GM23338 (cell line): ENCODE data around the gene IMMP2L. TPM values are rescaled to one million over a fixed set of nuclear protein-coding genes. Genes with fewer than 3 reads are reported as not detected.

Source experiments
- ATAC-seq: fragments of 200-7000 bp; cut with Tn5 transposase; 3 replicates; pipeline ENCODE4 v1.9.1; 2020
- DNase-seq: peaks from one replicate; pipeline ENCODE4 v3.0.0-alpha.2; 2015; ENCODE audit warnings: low spot score
- H2AFZ ChIP-seq: fragments of 200-600 bp; sonication (generic); 2 replicates; pipeline ENCODE4 v1.8.0; 2016; ENCODE audit warnings: antibody characterized with exemption, mild to moderate bottlenecking, moderate library complexity
- H3F3A ChIP-seq: fragments of 200-600 bp; sonication (generic); replicated peaks from 2 replicates; pipeline ENCODE4 v1.8.0; 2017; ENCODE audit warnings: antibody characterized with exemption, mixed run types, low read depth
- H3K27ac ChIP-seq: fragments of 200-600 bp; sonication (generic); 2 replicates; pipeline ENCODE4 v1.6.1; 2016; ENCODE audit warnings: low read depth
- H3K27me3 ChIP-seq: fragments of 200-600 bp; sonication (generic); 2 replicates; pipeline ENCODE4 v1.8.0; 2016; ENCODE audit warnings: mild to moderate bottlenecking, mixed run types, moderate library complexity; ENCODE audit not compliant: insufficient read depth
- H3K36me3 ChIP-seq: fragments of 200-600 bp; sonication (generic); 2 replicates; pipeline ENCODE4 v1.8.0; 2016; ENCODE audit warnings: mild to moderate bottlenecking; ENCODE audit not compliant: insufficient read depth
- H3K4me1 ChIP-seq: fragments of 200-600 bp; sonication (generic); 2 replicates; pipeline ENCODE4 v1.8.0; 2016; ENCODE audit warnings: mild to moderate bottlenecking, moderate library complexity; ENCODE audit not compliant: insufficient read depth
- H3K4me2 ChIP-seq: fragments of 200-600 bp; sonication (generic); 2 replicates; pipeline ENCODE4 v1.7.1; 2017; ENCODE audit warnings: mixed run types
- H3K4me3 ChIP-seq: fragments of 200-600 bp; sonication (generic); 2 replicates; pipeline ENCODE4 v1.6.1; 2016; ENCODE audit warnings: mixed run types
- H3K79me2 ChIP-seq: fragments of 200-600 bp; sonication (generic); replicated peaks from 2 replicates; pipeline ENCODE4 v1.8.0; 2017; ENCODE audit warnings: mild to moderate bottlenecking; ENCODE audit not compliant: insufficient read depth
- H3K9me2 ChIP-seq: fragments of 200-600 bp; sonication (generic); 2 replicates; pipeline ENCODE4 v1.8.0; 2017; ENCODE audit not compliant: insufficient read depth
- H4K20me1 ChIP-seq: fragments of 200-600 bp; sonication (generic); replicated peaks from 2 replicates; pipeline ENCODE4 v1.8.0; 2017; ENCODE audit warnings: mild to moderate bottlenecking; ENCODE audit not compliant: insufficient read depth
- H3K27ac Mint-ChIP-seq: 2 replicates; pipeline ENCODE4 v1.8.0; 2020; ENCODE audit warnings: inconsistent platforms, mild to moderate bottlenecking, moderate library complexity, mixed read lengths
- H3K27me3 Mint-ChIP-seq: 3 replicates; pipeline ENCODE4 v1.8.0; 2022; ENCODE audit warnings: low read depth, mild to moderate bottlenecking, moderate library complexity, mixed read lengths, inconsistent platforms; ENCODE audit not compliant: insufficient read depth, poor library complexity
- H3K36me3 Mint-ChIP-seq: 3 replicates; pipeline ENCODE4 v1.8.0; 2021; ENCODE audit warnings: low read depth, mild to moderate bottlenecking, inconsistent platforms, moderate library complexity, mixed read lengths
- H3K4me1 Mint-ChIP-seq: 3 replicates; pipeline ENCODE4 v1.8.0; 2020; ENCODE audit warnings: mild to moderate bottlenecking, inconsistent platforms, mixed read lengths
- H3K4me3 Mint-ChIP-seq: 3 replicates; pipeline ENCODE4 v1.8.0; 2021; ENCODE audit warnings: moderate library complexity, mild to moderate bottlenecking, inconsistent platforms, mixed read lengths
- H3K9me3 Mint-ChIP-seq: 3 replicates; pipeline ENCODE4 v1.8.0; 2020; ENCODE audit warnings: moderate library complexity, mild to moderate bottlenecking, inconsistent platforms, mixed read lengths
- ZNF114 ChIP-seq: fragments of 250-450 bp; sonication (Bioruptor Pico); IDR thresholded peaks from 2 replicates; pipeline ENCODE4 v1.5.0; 2020; ENCODE audit warnings: mild to moderate bottlenecking, moderate library complexity
- polyA plus RNA-seq: library from polyadenylated mRNA; unstranded; fragments of >200 nt; fragmentation: Nextera tagmentation; extraction: Ambion mirVana; gene quantifications from 2 replicates; pipeline ENCODE4 v1.2.1, GENCODE V29; 2016
- total RNA-seq: library from RNA; depleted of rRNA; stranded (reverse); fragments of >200 nt; shearing (Covaris generic); gene quantifications from 2 replicates; pipeline ENCODE4 v1.2.3, GENCODE V29; 2014
- TF ChIP-seq, protein P1 (sequence below): fragments of 250-450 bp; sonication (Bioruptor Pico); IDR thresholded peaks from 2 replicates; pipeline ENCODE4 v1.5.0; 2020; ENCODE audit warnings: mild to moderate bottlenecking, moderate library complexity
- TF ChIP-seq, protein P2 (sequence below), 2 experiments: fragments of 200-600 bp in 1 of 2; sonication (generic) in 1 of 2; conservative IDR thresholded peaks; 2 replicates each; pipeline versions ENCODE4 v1.5.1 to v1.6.1; 2016 to 2017; ENCODE audit warnings: antibody characterized with exemption in 2 of 2, low read depth in 2 of 2, mild to moderate bottlenecking in 2 of 2, moderate library complexity in 1 of 2

Gene IMMP2L
- total and polyA plus RNA-seq, 2 experiments from 2014 or later: 7.3 to 14.0 TPM

DNA sequence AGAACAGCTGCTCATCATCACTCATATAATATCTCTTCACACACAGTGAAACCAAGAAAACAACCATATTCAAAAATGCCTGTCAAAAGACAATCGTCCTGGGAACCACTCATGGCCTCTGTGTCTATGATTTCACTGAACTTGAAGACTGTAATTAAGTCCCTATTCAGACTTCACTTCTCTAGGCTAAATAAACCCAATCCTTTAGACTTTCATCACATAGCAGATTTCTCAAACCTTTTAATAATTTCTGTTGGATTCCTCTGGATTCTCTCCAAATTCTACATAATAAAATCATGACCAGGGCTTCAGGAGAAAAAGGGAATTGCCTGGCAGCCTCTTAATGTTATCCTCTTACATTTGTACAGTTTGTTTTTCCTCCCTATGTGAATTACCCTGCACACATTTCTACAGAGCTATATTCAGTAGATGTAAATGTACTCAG is 270.2 kb downstream of the IMMP2L start:
- H3K27me3 Mint-ChIP-seq: no peaks in the 10 kb centered on the region
- peaks cover 10% of the 10 kb centered on the region; the same call in 2 of the 3 replicates for H3K9me3 Mint-ChIP-seq
- H3K36me3 Mint-ChIP-seq: no peaks in the 10 kb centered on the region; the same call in 1 of the 3 replicates
- Histone ChIP-seq H3K27ac (no peak overlapping the region), H2AFZ (no peak overlapping the region), H3K79me2 (no peaks in the 10 kb centered on the region), H3F3A (no peaks in the 10 kb centered on the region), H3K4me1 (no peaks in the 10 kb centered on the region), H4K20me1 (no peaks in the 10 kb centered on the region), H3K4me2 (no peak overlapping the region), H3K27me3 (no peaks in the 10 kb centered on the region), H3K36me3 (no peaks in the 10 kb centered on the region), H3K4me3 (no peak overlapping the region), H3K9me2 (no peaks in the 10 kb centered on the region)
- TF ChIP-seq, protein P1, sequence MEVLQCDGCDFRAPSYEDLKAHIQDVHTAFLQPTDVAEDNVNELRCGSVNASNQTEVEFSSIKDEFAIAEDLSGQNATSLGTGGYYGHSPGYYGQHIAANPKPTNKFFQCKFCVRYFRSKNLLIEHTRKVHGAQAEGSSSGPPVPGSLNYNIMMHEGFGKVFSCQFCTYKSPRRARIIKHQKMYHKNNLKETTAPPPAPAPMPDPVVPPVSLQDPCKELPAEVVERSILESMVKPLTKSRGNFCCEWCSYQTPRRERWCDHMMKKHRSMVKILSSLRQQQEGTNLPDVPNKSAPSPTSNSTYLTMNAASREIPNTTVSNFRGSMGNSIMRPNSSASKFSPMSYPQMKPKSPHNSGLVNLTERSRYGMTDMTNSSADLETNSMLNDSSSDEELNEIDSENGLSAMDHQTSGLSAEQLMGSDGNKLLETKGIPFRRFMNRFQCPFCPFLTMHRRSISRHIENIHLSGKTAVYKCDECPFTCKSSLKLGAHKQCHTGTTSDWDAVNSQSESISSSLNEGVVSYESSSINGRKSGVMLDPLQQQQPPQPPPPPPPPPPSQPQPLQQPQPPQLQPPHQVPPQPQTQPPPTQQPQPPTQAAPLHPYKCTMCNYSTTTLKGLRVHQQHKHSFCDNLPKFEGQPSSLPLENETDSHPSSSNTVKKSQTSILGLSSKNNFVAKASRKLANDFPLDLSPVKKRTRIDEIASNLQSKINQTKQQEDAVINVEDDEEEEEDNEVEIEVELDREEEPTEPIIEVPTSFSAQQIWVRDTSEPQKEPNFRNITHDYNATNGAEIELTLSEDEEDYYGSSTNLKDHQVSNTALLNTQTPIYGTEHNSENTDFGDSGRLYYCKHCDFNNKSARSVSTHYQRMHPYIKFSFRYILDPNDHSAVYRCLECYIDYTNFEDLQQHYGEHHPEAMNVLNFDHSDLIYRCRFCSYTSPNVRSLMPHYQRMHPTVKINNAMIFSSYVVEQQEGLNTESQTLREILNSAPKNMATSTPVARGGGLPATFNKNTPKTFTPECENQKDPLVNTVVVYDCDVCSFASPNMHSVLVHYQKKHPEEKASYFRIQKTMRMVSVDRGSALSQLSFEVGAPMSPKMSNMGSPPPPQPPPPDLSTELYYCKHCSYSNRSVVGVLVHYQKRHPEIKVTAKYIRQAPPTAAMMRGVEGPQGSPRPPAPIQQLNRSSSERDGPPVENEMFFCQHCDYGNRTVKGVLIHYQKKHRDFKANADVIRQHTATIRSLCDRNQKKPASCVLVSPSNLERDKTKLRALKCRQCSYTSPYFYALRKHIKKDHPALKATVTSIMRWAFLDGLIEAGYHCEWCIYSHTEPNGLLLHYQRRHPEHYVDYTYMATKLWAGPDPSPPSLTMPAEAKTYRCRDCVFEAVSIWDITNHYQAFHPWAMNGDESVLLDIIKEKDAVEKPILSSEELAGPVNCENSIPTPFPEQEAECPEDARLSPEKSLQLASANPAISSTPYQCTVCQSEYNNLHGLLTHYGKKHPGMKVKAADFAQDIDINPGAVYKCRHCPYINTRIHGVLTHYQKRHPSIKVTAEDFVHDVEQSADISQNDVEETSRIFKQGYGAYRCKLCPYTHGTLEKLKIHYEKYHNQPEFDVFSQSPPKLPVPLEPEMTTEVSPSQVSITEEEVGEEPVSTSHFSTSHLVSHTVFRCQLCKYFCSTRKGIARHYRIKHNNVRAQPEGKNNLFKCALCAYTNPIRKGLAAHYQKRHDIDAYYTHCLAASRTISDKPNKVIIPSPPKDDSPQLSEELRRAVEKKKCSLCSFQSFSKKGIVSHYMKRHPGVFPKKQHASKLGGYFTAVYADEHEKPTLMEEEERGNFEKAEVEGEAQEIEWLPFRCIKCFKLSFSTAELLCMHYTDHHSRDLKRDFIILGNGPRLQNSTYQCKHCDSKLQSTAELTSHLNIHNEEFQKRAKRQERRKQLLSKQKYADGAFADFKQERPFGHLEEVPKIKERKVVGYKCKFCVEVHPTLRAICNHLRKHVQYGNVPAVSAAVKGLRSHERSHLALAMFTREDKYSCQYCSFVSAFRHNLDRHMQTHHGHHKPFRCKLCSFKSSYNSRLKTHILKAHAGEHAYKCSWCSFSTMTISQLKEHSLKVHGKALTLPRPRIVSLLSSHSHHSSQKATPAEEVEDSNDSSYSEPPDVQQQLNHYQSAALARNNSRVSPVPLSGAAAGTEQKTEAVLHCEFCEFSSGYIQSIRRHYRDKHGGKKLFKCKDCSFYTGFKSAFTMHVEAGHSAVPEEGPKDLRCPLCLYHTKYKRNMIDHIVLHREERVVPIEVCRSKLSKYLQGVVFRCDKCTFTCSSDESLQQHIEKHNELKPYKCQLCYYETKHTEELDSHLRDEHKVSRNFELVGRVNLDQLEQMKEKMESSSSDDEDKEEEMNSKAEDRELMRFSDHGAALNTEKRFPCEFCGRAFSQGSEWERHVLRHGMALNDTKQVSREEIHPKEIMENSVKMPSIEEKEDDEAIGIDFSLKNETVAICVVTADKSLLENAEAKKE (CRISPR knock-in tag): no peak
- no peak overlapping the region for H3K27ac Mint-ChIP-seq
- no peak overlapping the region for H3K4me3 Mint-ChIP-seq
- DNase-seq (no peak), ATAC-seq (no peak)
- H3K4me1 Mint-ChIP-seq: no peaks in the 10 kb centered on the region

DNA sequence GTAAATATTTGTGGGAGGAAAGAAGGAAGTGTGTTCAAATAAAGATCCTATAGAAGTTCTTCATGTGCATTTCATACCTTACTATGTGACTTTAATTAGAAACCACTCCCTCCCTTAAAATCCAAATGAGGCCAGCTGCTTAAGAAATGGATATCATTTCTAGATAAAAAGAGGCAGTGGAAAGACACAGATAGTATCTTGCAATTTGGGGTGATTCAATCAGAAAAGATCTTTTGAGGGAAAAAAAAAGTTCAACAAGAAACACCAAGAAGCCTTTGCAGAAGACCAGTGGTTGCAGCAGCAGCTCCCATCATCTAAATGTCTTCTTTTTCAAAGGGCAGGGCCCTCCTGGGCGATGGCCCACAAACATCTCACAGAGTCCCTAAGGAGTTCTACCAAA is 271.3 kb downstream of the IMMP2L start:
- H3K27ac Mint-ChIP-seq: no peak overlapping the region
- Histone ChIP-seq H2AFZ (no peak overlapping the region), H4K20me1 (no peaks in the 10 kb centered on the region), H3K79me2 (no peaks in the 10 kb centered on the region), H3K4me2 (no peak overlapping the region), H3K36me3 (no peaks in the 10 kb centered on the region), H3K4me3 (no peak overlapping the region), H3K27ac (no peak overlapping the region), H3F3A (no peaks in the 10 kb centered on the region), H3K9me2 (no peaks in the 10 kb centered on the region), H3K4me1 (no peaks in the 10 kb centered on the region), H3K27me3 (no peaks in the 10 kb centered on the region)
- DNase-seq (no peak), ATAC-seq (no peak)
- H3K36me3 Mint-ChIP-seq: no peaks in the 10 kb centered on the region; the same call in 1 of the 3 replicates
- H3K4me3 Mint-ChIP-seq: no peak overlapping the region
- H3K4me1 Mint-ChIP-seq: no peaks in the 10 kb centered on the region
- no peaks in the 10 kb centered on the region for H3K27me3 Mint-ChIP-seq
- peaks cover 10% of the 10 kb centered on the region; the same call in 2 of the 3 replicates for H3K9me3 Mint-ChIP-seq
- TF ChIP-seq, protein P1 (CRISPR knock-in tag): no peak
- TF ChIP-seq, protein P2, sequence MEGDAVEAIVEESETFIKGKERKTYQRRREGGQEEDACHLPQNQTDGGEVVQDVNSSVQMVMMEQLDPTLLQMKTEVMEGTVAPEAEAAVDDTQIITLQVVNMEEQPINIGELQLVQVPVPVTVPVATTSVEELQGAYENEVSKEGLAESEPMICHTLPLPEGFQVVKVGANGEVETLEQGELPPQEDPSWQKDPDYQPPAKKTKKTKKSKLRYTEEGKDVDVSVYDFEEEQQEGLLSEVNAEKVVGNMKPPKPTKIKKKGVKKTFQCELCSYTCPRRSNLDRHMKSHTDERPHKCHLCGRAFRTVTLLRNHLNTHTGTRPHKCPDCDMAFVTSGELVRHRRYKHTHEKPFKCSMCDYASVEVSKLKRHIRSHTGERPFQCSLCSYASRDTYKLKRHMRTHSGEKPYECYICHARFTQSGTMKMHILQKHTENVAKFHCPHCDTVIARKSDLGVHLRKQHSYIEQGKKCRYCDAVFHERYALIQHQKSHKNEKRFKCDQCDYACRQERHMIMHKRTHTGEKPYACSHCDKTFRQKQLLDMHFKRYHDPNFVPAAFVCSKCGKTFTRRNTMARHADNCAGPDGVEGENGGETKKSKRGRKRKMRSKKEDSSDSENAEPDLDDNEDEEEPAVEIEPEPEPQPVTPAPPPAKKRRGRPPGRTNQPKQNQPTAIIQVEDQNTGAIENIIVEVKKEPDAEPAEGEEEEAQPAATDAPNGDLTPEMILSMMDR (conservative IDR thresholded peaks at IDR 0.05; ENCODE audit: low read depth in 2 of 2): no peak
- no peak for TF ChIP-seq ZNF114 (CRISPR knock-in tag)
